ENCODE results near the gene SHISA6. TPM values are rescaled to one million over a fixed set of nuclear protein-coding genes. Genes with fewer than 3 reads are reported as not detected.

The SHISA6 gene
- polyA plus RNA-seq, 4 donors, result 1.7 to 2.5 (median 2.0) TPM

GRCh38 chr17:11511696-11512095 is 270.7 kb downstream of the SHISA6 start:
- DNase-seq (ENCODE audit: low read depth in 4 of 4, low spot score in 3 of 4), result no peak

GRCh38 chr17:11514565-11514964 is 273.6 kb downstream of the SHISA6 start:
- no peak for DNase-seq (ENCODE audit: low read depth in 4 of 4, low spot score in 3 of 4)

- DNase-seq (ENCODE audit: low read depth in 4 of 4, low spot score in 3 of 4), result no peak
Measured at GRCh38 chr17:11514981-11515680, 274.1 kb downstream of the SHISA6 start.

- no peak for DNase-seq (ENCODE audit: low read depth in 4 of 4, low spot score in 3 of 4)
Measured at GRCh38 chr17:11515901-11516300, 274.9 kb downstream of the SHISA6 start.

GRCh38 chr17:11535231-11535630 is 294.2 kb downstream of the SHISA6 start:
- DNase-seq (ENCODE audit: low read depth in 4 of 4, low spot score in 3 of 4), result no peak

GRCh38 chr17:11538366-11538765 is 297.4 kb downstream of the SHISA6 start:
- no peak for DNase-seq (ENCODE audit: low read depth in 4 of 4, low spot score in 3 of 4)

GRCh38 chr17:11539637-11540036 is 298.6 kb downstream of the SHISA6 start:
- DNase-seq (ENCODE audit: low read depth in 4 of 4, low spot score in 3 of 4), result no peak

- no peak for DNase-seq (ENCODE audit: low read depth in 4 of 4, low spot score in 3 of 4)
Measured at GRCh38 chr17:11545002-11545401, 304.0 kb downstream of the SHISA6 start.

- DNase-seq (ENCODE audit: low read depth in 4 of 4, low spot score in 3 of 4), result no peak
Measured at GRCh38 chr17:11545696-11546095, 304.7 kb downstream of the SHISA6 start.

GRCh38 chr17:11547853-11548252 is 306.8 kb downstream of the SHISA6 start:
- no peak for DNase-seq (ENCODE audit: low read depth in 4 of 4, low spot score in 3 of 4)

GRCh38 chr17:11548398-11548797 is 307.4 kb downstream of the SHISA6 start:
- no peak for DNase-seq (ENCODE audit: low read depth in 4 of 4, low spot score in 3 of 4)

GRCh38 chr17:11550431-11550830 is 309.4 kb downstream of the SHISA6 start:
- DNase-seq (ENCODE audit: low read depth in 4 of 4, low spot score in 3 of 4), result no peak

- no peak for DNase-seq (ENCODE audit: low read depth in 4 of 4, low spot score in 3 of 4)
Measured at GRCh38 chr17:11551442-11551841, 310.4 kb downstream of the SHISA6 start.

GRCh38 chr17:11553135-11553534 is 312.1 kb downstream of the SHISA6 start:
- no peak for DNase-seq (ENCODE audit: low read depth in 4 of 4, low spot score in 3 of 4)

GRCh38 chr17:11554042-11554441 is 313.0 kb downstream of the SHISA6 start:
- no peak for DNase-seq (ENCODE audit: low read depth in 4 of 4, low spot score in 3 of 4)

GRCh38 chr17:11554542-11554941 is 313.5 kb downstream of the SHISA6 start:
- DNase-seq (ENCODE audit: low read depth in 4 of 4, low spot score in 3 of 4), result no peak

GRCh38 chr17:11555530-11555929 is 314.5 kb downstream of the SHISA6 start:
- DNase-seq (ENCODE audit: low read depth in 4 of 4, low spot score in 3 of 4), result no peak

- no peak for DNase-seq (ENCODE audit: low read depth in 4 of 4, low spot score in 3 of 4)
Measured at GRCh38 chr17:11557727-11558452, 316.9 kb downstream of the SHISA6 start.

- DNase-seq (ENCODE audit: low read depth in 4 of 4, low spot score in 3 of 4), result no peak
Measured at GRCh38 chr17:11558681-11559234, 317.7 kb downstream of the SHISA6 start.

GRCh38 chr17:11559601-11560000 is 318.6 kb downstream of the SHISA6 start:
- no peak for DNase-seq (ENCODE audit: low read depth in 4 of 4, low spot score in 3 of 4)

- DNase-seq (ENCODE audit: low read depth in 4 of 4, low spot score in 3 of 4), result no peak
Measured at GRCh38 chr17:11561281-11561680, 320.3 kb downstream of the SHISA6 start.

- DNase-seq (ENCODE audit: low read depth in 4 of 4, low spot score in 3 of 4), result no peak
Measured at GRCh38 chr17:11561702-11562101, 320.7 kb downstream of the SHISA6 start.

Data from right renal pelvis (tissue), 4 donors.